GM23248 (cell line): ENCODE results near the gene DKC1. TPM values are rescaled to one million over a fixed set of nuclear protein-coding genes. Genes with fewer than 3 reads are reported as not detected.

Experiments
- DNase-seq: peaks from one replicate; pipeline ENCODE4 v3.0.0-alpha.2; 2015
- H2AFZ ChIP-seq: fragments of 200-600 bp; sonication (generic); 2 replicates; pipeline ENCODE4 v1.6.1; 2016; ENCODE audit warnings: antibody characterized with exemption
- H3F3A ChIP-seq: fragments of 200-600 bp; sonication (generic); 2 replicates; pipeline ENCODE4 v1.6.1; 2016; ENCODE audit warnings: mild to moderate bottlenecking, antibody characterized with exemption, mixed run types; ENCODE audit not compliant: insufficient read depth
- H3K27ac ChIP-seq: fragments of 200-600 bp; sonication (generic); 2 replicates; pipeline ENCODE4 v1.5.1; 2016; ENCODE audit warnings: mild to moderate bottlenecking
- H3K27me3 ChIP-seq: fragments of 200-600 bp; sonication (generic); replicated peaks from 2 replicates; pipeline ENCODE4 v1.6.1; 2016; ENCODE audit warnings: mild to moderate bottlenecking; ENCODE audit not compliant: insufficient read depth
- H3K36me3 ChIP-seq: fragments of 200-600 bp; sonication (generic); 2 replicates; pipeline ENCODE4 v1.6.1; 2016; ENCODE audit warnings: low read depth, mild to moderate bottlenecking
- H3K4me1 ChIP-seq: fragments of 200-600 bp; sonication (generic); 2 replicates; pipeline ENCODE4 v1.6.1; 2016; ENCODE audit warnings: mild to moderate bottlenecking; ENCODE audit not compliant: insufficient read depth
- H3K4me2 ChIP-seq: fragments of 200-600 bp; sonication (generic); one replicate; pipeline ENCODE4 v1.6.1; 2016; ENCODE audit warnings: mild to moderate bottlenecking; ENCODE audit not compliant: unreplicated experiment
- H3K4me3 ChIP-seq: fragments of 200-600 bp; sonication (generic); 2 replicates; pipeline ENCODE4 v1.5.1; 2016; ENCODE audit warnings: mild to moderate bottlenecking
- H3K79me2 ChIP-seq: fragments of 200-600 bp; sonication (generic); 2 replicates; pipeline ENCODE4 v1.6.1; 2016; ENCODE audit warnings: mild to moderate bottlenecking; ENCODE audit not compliant: insufficient read depth
- H3K9ac ChIP-seq: fragments of 200-600 bp; sonication (generic); 2 replicates; pipeline ENCODE4 v1.6.1; 2016; ENCODE audit warnings: mild to moderate bottlenecking
- H3K9me2 ChIP-seq: fragments of 200-600 bp; sonication (generic); 2 replicates; pipeline ENCODE4 v1.6.1; 2016; ENCODE audit warnings: mixed run types, mild to moderate bottlenecking, moderate library complexity; ENCODE audit not compliant: insufficient read depth
- H3K9me3 ChIP-seq: fragments of 200-600 bp; sonication (generic); one replicate; pipeline ENCODE4 v1.6.1; 2017; ENCODE audit warnings: low read depth
- H4K20me1 ChIP-seq: fragments of 200-600 bp; sonication (generic); 2 replicates; pipeline ENCODE4 v1.6.0; 2016; ENCODE audit not compliant: insufficient read depth
- EZH2 ChIP-seq: fragments of 200-600 bp; sonication (generic); IDR thresholded peaks from 2 replicates; pipeline ENCODE4 v1.6.1; 2018; ENCODE audit warnings: antibody characterized with exemption, mild to moderate bottlenecking; ENCODE audit not compliant: insufficient read depth, poor library complexity, severe bottlenecking
- EZH2phosphoT487 ChIP-seq: fragments of 200-600 bp; sonication (generic); IDR thresholded peaks from 2 replicates; pipeline ENCODE4 v1.6.1; 2018; ENCODE audit warnings: antibody characterized with exemption, moderate library complexity, mild to moderate bottlenecking, low read depth; ENCODE audit not compliant: insufficient read depth
- WGBS, 2 experiments: methylation state at CpG; one replicate each; pipeline ENCODE4 v1.1.6; 2015 to 2017; ENCODE audit warnings: low lambda C conversion rate in 2 of 2, low coverage in 1 of 2; ENCODE audit errors: missing lambda C conversion rate in 2 of 2; 5-methylcytosine and 5-hydroxymethylcytosine counted together
- in situ Hi-C: fragments of 300-500 bp; cut with MboI; formaldehyde crosslinking; loops from 2 replicates; pipeline ENCODE4 v1.15.0; 2020
- polyA plus RNA-seq: library from polyadenylated mRNA; unstranded; fragments of >200 nt; fragmentation: Nextera tagmentation; extraction: Ambion mirVana; gene quantifications from 2 replicates; pipeline ENCODE4 v1.2.1, GENCODE V29; 2016
- total RNA-seq: library from RNA; depleted of rRNA; stranded (reverse); fragments of >200 nt; shearing (Covaris generic); gene quantifications from 2 replicates; pipeline ENCODE4 v1.2.3, GENCODE V29; 2014

Gene DKC1
- total and polyA plus RNA-seq, 2 experiments from 2014 or later = 40.1 to 42.9 TPM

GRCh38 chrX:154732421-154733065 lies 30.1 kb upstream of the DKC1 start:
- no peaks in the 10 kb centered on the region for H3K9me3 ChIP-seq
- H3K9ac ChIP-seq = no peak overlapping the region
- no peak for TF ChIP-seq EZH2
- no peak for TF ChIP-seq EZH2phosphoT487
- H3K27ac ChIP-seq = peak overlapping the region; percentile 26; the same call in 1 of the 2 replicates
- WGBS, 2 experiments = 17 to 20% methylated on average over 5 of the region's 5 CpGs
- H3K79me2 ChIP-seq = no peaks in the 10 kb centered on the region
- no peaks in the 10 kb centered on the region for H3K9me2 ChIP-seq
- no peaks in the 10 kb centered on the region for H3K27me3 ChIP-seq
- peak; percentile 64 for DNase-seq
- H3F3A ChIP-seq = peaks cover 56% of the 10 kb centered on the region
- no peak overlapping the region for H2AFZ ChIP-seq
- peaks cover 77% of the 10 kb centered on the region for H3K4me1 ChIP-seq
- H4K20me1 ChIP-seq = no peaks in the 10 kb centered on the region
- peak overlapping the region; percentile 70 for H3K4me2 ChIP-seq
- in situ Hi-C loops = no loop called here
- peak overlapping the region; percentile 33; the same call in 1 of the 2 replicates for H3K4me3 ChIP-seq
- no peaks in the 10 kb centered on the region for H3K36me3 ChIP-seq

GRCh38 chrX:154733066-154733425 lies 29.6 kb upstream of the DKC1 start:
- no peak overlapping the region for H3K9ac ChIP-seq

GRCh38 chrX:154734061-154734781 lies 28.4 kb upstream of the DKC1 start:
- H3K9me2 ChIP-seq = no peaks in the 10 kb centered on the region
- H3K4me3 ChIP-seq = 0 out of 2 replicates have a peak overlapping the region, but pooled peaks have one; percentile 9
- no peak overlapping the region for H3K9ac ChIP-seq
- H3K4me2 ChIP-seq = peak overlapping the region; percentile 17
- H3K79me2 ChIP-seq = no peaks in the 10 kb centered on the region
- H3K27me3 ChIP-seq = no peaks in the 10 kb centered on the region
- H4K20me1 ChIP-seq = no peaks in the 10 kb centered on the region
- H3K9me3 ChIP-seq = no peaks in the 10 kb centered on the region
- no peak for TF ChIP-seq EZH2
- TF ChIP-seq EZH2phosphoT487 = no peak
- H2AFZ ChIP-seq = no peak overlapping the region
- in situ Hi-C loops = no loop called here
- no peaks in the 10 kb centered on the region for H3K36me3 ChIP-seq
- H3K27ac ChIP-seq = peak overlapping the region; percentile 44
- peaks cover 64% of the 10 kb centered on the region for H3F3A ChIP-seq
- peak; percentile 60 for DNase-seq
- H3K4me1 ChIP-seq = peaks cover 74% of the 10 kb centered on the region
- WGBS, 2 experiments = 77% methylated on average over 7 to 8 of the region's 8 CpGs

More at GRCh38 chrX:154733066-154733425, 29.6 kb upstream of the DKC1 start:
- Histone ChIP-seq H3K4me2 (peak overlapping the region; percentile 70), H3K27ac (peak overlapping the region; percentile 26; the same call in 1 of the 2 replicates), H3F3A (peaks cover 56% of the 10 kb centered on the region), H3K9me2 (no peaks in the 10 kb centered on the region), H3K27me3 (no peaks in the 10 kb centered on the region), H3K9me3 (no peaks in the 10 kb centered on the region), H4K20me1 (no peaks in the 10 kb centered on the region), H2AFZ (no peak overlapping the region), H3K4me3 (peak overlapping the region; percentile 33; the same call in 1 of the 2 replicates), H3K79me2 (no peaks in the 10 kb centered on the region), H3K36me3 (no peaks in the 10 kb centered on the region), H3K4me1 (peaks cover 78% of the 10 kb centered on the region)
- no peak for TF ChIP-seq EZH2
- no peak for TF ChIP-seq EZH2phosphoT487
- 72 to 81% methylated on average over 2 of the region's 2 CpGs for WGBS, 2 experiments
- in situ Hi-C loops = no loop called here
- no peak for DNase-seq

- in situ Hi-C loops = no loop called here
Measured at GRCh38 chrX:154735695-154736393, 26.8 kb upstream of the DKC1 start.

More at GRCh38 chrX:154735695-154736393, 26.8 kb upstream of the DKC1 start:
- no peak overlapping the region for H3K9ac ChIP-seq
- H3K4me3 ChIP-seq = no peak overlapping the region
- H3K9me2 ChIP-seq = no peaks in the 10 kb centered on the region
- 60 to 68% methylated on average over 5 to 7 of the region's 7 CpGs for WGBS, 2 experiments
- peak; percentile 77 for DNase-seq
- no peaks in the 10 kb centered on the region for H3K79me2 ChIP-seq
- no peaks in the 10 kb centered on the region for H4K20me1 ChIP-seq
- no peaks in the 10 kb centered on the region for H3K36me3 ChIP-seq
- H2AFZ ChIP-seq = no peak overlapping the region
- peak overlapping the region; percentile 33 for H3K27ac ChIP-seq
- H3F3A ChIP-seq = peaks cover 51% of the 10 kb centered on the region
- no peak for TF ChIP-seq EZH2
- TF ChIP-seq EZH2phosphoT487 = no peak
- no peaks in the 10 kb centered on the region for H3K27me3 ChIP-seq
- H3K9me3 ChIP-seq = no peaks in the 10 kb centered on the region
- peaks cover 58% of the 10 kb centered on the region for H3K4me1 ChIP-seq
- peak overlapping the region; percentile 28 for H3K4me2 ChIP-seq
